Spinal cord (tissue), 10 donors: ENCODE data around the gene SPATA6L. TPM values are rescaled to one million over a fixed set of nuclear protein-coding genes. Genes with fewer than 3 reads are reported as not detected.

Experiments
- DNase-seq, 6 donors: peaks; one replicate each; pipeline versions ENCODE4 v3.0.0 to v3.0.0-alpha.2; 2013 to 2015; ENCODE audit warnings: low spot score in 6 of 6, low read depth in 4 of 6
- H3K27ac ChIP-seq: one replicate; pipeline ENCODE4 v1.5.1; 2013; ENCODE audit warnings: low read depth, low read length, control low read depth
- H3K27me3 ChIP-seq: one replicate; pipeline ENCODE4 v1.6.1; 2013; ENCODE audit warnings: low read length; ENCODE audit not compliant: control insufficient read depth, insufficient read depth
- H3K36me3 ChIP-seq: one replicate; pipeline ENCODE4 v1.6.1; 2013; ENCODE audit warnings: low read length; ENCODE audit not compliant: control insufficient read depth, insufficient read depth
- H3K4me1 ChIP-seq: one replicate; pipeline ENCODE4 v1.6.1; 2013; ENCODE audit warnings: low read length; ENCODE audit not compliant: control insufficient read depth, insufficient read depth
- H3K4me3 ChIP-seq: one replicate; pipeline ENCODE4 v1.5.1; 2013; ENCODE audit warnings: low read depth, low read length, control low read depth
- H3K9me3 ChIP-seq: one replicate; pipeline ENCODE4 v1.6.1; 2013; ENCODE audit warnings: low read length; ENCODE audit not compliant: control insufficient read depth, insufficient read depth
- WGBS: methylation state at CpG from one replicate; pipeline ENCODE4 v1.1.5; 2013; ENCODE audit warnings: missing lambda C conversion rate; ENCODE audit not compliant: insufficient coverage; 5-methylcytosine and 5-hydroxymethylcytosine counted together
- polyA plus RNA-seq, 2 donors: library from polyadenylated mRNA; unstranded; fragments of 120-200 nt; gene quantifications; one replicate each; pipeline ENCODE4 v1.2.1, GENCODE V29; 2013; ENCODE audit not compliant: insufficient read length in 2 of 2
- total RNA-seq, 2 donors: library from RNA; depleted of rRNA in 1 of 2; stranded (reverse); fragments of 120-200 nt in 1 of 2; fragments of >200 nt in 1 of 2; gene quantifications; one replicate each; pipeline versions ENCODE4 v1.2.3 to v1.2.4, GENCODE V29; 2013 to 2014
- donor health status: healthy.

SPATA6L gene
- total and polyA plus RNA-seq, 4 donors = 3.2 to 7.9 (median 5.9) TPM

GRCh38 chr9:4679268-4680172, 13.2 kb upstream of the SPATA6L start, which contains the start of gene CDC37L1:
CDC37L1 (plus strand) TSS chr9:4679569; CDS start chr9:4679768, 199 bp downstream.
- Histone ChIP-seq H3K27me3 (no peaks in the 10 kb centered on the region), H3K9me3 (no peaks in the 10 kb centered on the region), H3K27ac (peak within 1 kb of the TSS; percentile 98), H3K4me1 (peaks cover 3% of the 10 kb centered on the region), H3K36me3 (no peaks in the 10 kb centered on the region), H3K4me3 (peak within 1 kb of the TSS; percentile 93)
- 0% methylated on average over 62 of the region's 66 CpGs for WGBS
- DNase-seq = peak; percentile 90 to 99 (median 94)

- H3K36me3 ChIP-seq = no peaks in the 10 kb centered on the region
- DNase-seq = peak in 2 of 6 donors; percentile 76 to 87
- H3K4me3 ChIP-seq = peak overlapping the region; percentile 93
- WGBS = 0% methylated on average over 2 of the region's 16 CpGs
- H3K9me3 ChIP-seq = no peaks in the 10 kb centered on the region
- H3K27me3 ChIP-seq = no peaks in the 10 kb centered on the region
- H3K27ac ChIP-seq = peak overlapping the region; percentile 98
- peaks cover 3% of the 10 kb centered on the region for H3K4me1 ChIP-seq
Observed at GRCh38 chr9:4678679-4679267, 12.5 kb upstream of the SPATA6L start.

GRCh38 chr9:4677392-4677791, 11.1 kb upstream of the SPATA6L start:
- 97% methylated on average over 2 of the region's 3 CpGs for WGBS
- H3K27me3 ChIP-seq = no peaks in the 10 kb centered on the region
- no peak for DNase-seq
- H3K9me3 ChIP-seq = no peaks in the 10 kb centered on the region
- H3K4me1 ChIP-seq = peaks cover 3% of the 10 kb centered on the region
- H3K4me3 ChIP-seq = no peak overlapping the region
- no peaks in the 10 kb centered on the region for H3K36me3 ChIP-seq
- peak overlapping the region; percentile 98 for H3K27ac ChIP-seq

- H3K27ac ChIP-seq = no peak overlapping the region
- H3K4me3 ChIP-seq = no peak overlapping the region
- no peak for DNase-seq
- H3K4me1 ChIP-seq = no peaks in the 10 kb centered on the region
- H3K27me3 ChIP-seq = no peaks in the 10 kb centered on the region
- H3K36me3 ChIP-seq = no peaks in the 10 kb centered on the region
- H3K9me3 ChIP-seq = no peaks in the 10 kb centered on the region
Observed at GRCh38 chr9:4674783-4675182, 8.5 kb upstream of the SPATA6L start.

GRCh38 chr9:4671737-4672136, 5.5 kb upstream of the SPATA6L start:
- DNase-seq = no peak
- H3K9me3 ChIP-seq = no peaks in the 10 kb centered on the region
- H3K4me3 ChIP-seq = no peak overlapping the region
- no peaks in the 10 kb centered on the region for H3K27me3 ChIP-seq
- no peaks in the 10 kb centered on the region for H3K36me3 ChIP-seq
- no peaks in the 10 kb centered on the region for H3K4me1 ChIP-seq
- no peak overlapping the region for H3K27ac ChIP-seq
- 100% methylated on average over 1 of the region's 1 CpG for WGBS

GRCh38 chr9:4670591-4670990, 4.3 kb upstream of the SPATA6L start:
- no peak for DNase-seq
- WGBS = no CpG with 5 or more reads among the region's 3 CpGs
- H3K27ac ChIP-seq = no peak overlapping the region
- no peaks in the 10 kb centered on the region for H3K36me3 ChIP-seq
- no peaks in the 10 kb centered on the region for H3K9me3 ChIP-seq
- peaks cover 6% of the 10 kb centered on the region for H3K4me1 ChIP-seq
- no peaks in the 10 kb centered on the region for H3K27me3 ChIP-seq
- no peak overlapping the region for H3K4me3 ChIP-seq

- Histone ChIP-seq H3K27me3 (no peaks in the 10 kb centered on the region), H3K4me1 (peaks cover 6% of the 10 kb centered on the region), H3K9me3 (no peaks in the 10 kb centered on the region), H3K36me3 (no peaks in the 10 kb centered on the region), H3K4me3 (no peak overlapping the region), H3K27ac (no peak overlapping the region)
- no peak for DNase-seq
Observed at GRCh38 chr9:4669890-4670289, 3.6 kb upstream of the SPATA6L start.

- 71% methylated on average over 1 of the region's 2 CpGs for WGBS
- no peaks in the 10 kb centered on the region for H3K27me3 ChIP-seq
- H3K36me3 ChIP-seq = no peaks in the 10 kb centered on the region
- DNase-seq = no peak
- H3K4me1 ChIP-seq = peaks cover 6% of the 10 kb centered on the region
- no peaks in the 10 kb centered on the region for H3K9me3 ChIP-seq
- no peak overlapping the region for H3K27ac ChIP-seq
- H3K4me3 ChIP-seq = no peak overlapping the region
Observed at GRCh38 chr9:4668604-4669003, 2.3 kb upstream of the SPATA6L start.

GRCh38 chr9:4667681-4668080, 1.4 kb upstream of the SPATA6L start:
- H3K4me3 ChIP-seq = no peak overlapping the region
- whole genome bisulfite sequencing = no CpG with 5 or more reads among the region's 1 CpG
- DNase-seq = no peak
- H3K4me1 ChIP-seq = peaks cover 12% of the 10 kb centered on the region
- H3K27ac ChIP-seq = no peak overlapping the region
- H3K27me3 ChIP-seq = no peaks in the 10 kb centered on the region
- H3K36me3 ChIP-seq = peaks cover 2% of the 10 kb centered on the region
- H3K9me3 ChIP-seq = no peaks in the 10 kb centered on the region

GRCh38 chr9:4665357-4665756, 923 bp downstream of the SPATA6L start:
- H3K36me3 ChIP-seq = peaks cover 2% of the 10 kb centered on the region
- H3K4me3 ChIP-seq = peak overlapping the region; percentile 6
- no peaks in the 10 kb centered on the region for H3K27me3 ChIP-seq
- 80% methylated on average over 1 of the region's 2 CpGs for WGBS
- H3K27ac ChIP-seq = no peak overlapping the region
- peak in 2 of 6 donors; percentile 36 to 56 for DNase-seq
- H3K9me3 ChIP-seq = no peaks in the 10 kb centered on the region
- peaks cover 15% of the 10 kb centered on the region for H3K4me1 ChIP-seq
